GM13976 (cell line): ENCODE measurements around the gene PRDX4.

ENCODE experiments used
- DNase-seq: peaks from one replicate; pipeline ENCODE4 v3.0.0; 2012; ENCODE audit warnings: low spot score
- CTCF ChIP-seq: IDR thresholded peaks from 2 replicates; pipeline ENCODE4 v1.5.1; 2012; ENCODE audit warnings: borderline replicate concordance, mild to moderate bottlenecking; ENCODE audit not compliant: insufficient read depth; ENCODE audit errors: extremely low read depth, missing control alignments, control extremely low read depth
- in situ Hi-C: fragments of 300-500 bp; cut with MboI; formaldehyde crosslinking; loops from one replicate; pipeline ENCODE4 v1.12.0; 2022; ENCODE audit warnings: low sequenced_read_pairs, mixed read lengths, inconsistent platforms; ENCODE audit not compliant: unreplicated experiment

The PRDX4 gene

GRCh38 chrX:23699636-23700194, 32.4 kb downstream of the PRDX4 start:
- peak; percentile 46 for DNase-seq
- no peak for TF ChIP-seq CTCF
- in situ Hi-C loops = loop anchor here (25.0 kb wide), 1 partner anchor 538 kb away; no protein-coding TSS in a partner anchor

- in situ Hi-C loops = no loop called here
- no peak for DNase-seq
- TF ChIP-seq CTCF = no peak
Measured at GRCh38 chrX:23704673-23705206, 37.4 kb downstream of the PRDX4 start.

GRCh38 chrX:23705235-23705634, 37.9 kb downstream of the PRDX4 start:
- TF ChIP-seq CTCF = no peak
- in situ Hi-C loops = no loop called here
- no peak for DNase-seq

GRCh38 chrX:23720117-23720677, 52.9 kb downstream of the PRDX4 start:
- TF ChIP-seq CTCF = no peak
- no peak for DNase-seq
- in situ Hi-C loops = no loop called here

GRCh38 chrX:23726191-23726590, 58.9 kb downstream of the PRDX4 start:
- DNase-seq = no peak
- no peak for TF ChIP-seq CTCF
- in situ Hi-C loops = no loop called here

- no peak for TF ChIP-seq CTCF
- no peak for DNase-seq
- in situ Hi-C loops = no loop called here
Measured at GRCh38 chrX:23727206-23727605, 59.9 kb downstream of the PRDX4 start.

GRCh38 chrX:23729214-23729613, 61.9 kb downstream of the PRDX4 start:
- no peak for TF ChIP-seq CTCF
- no peak for DNase-seq
- in situ Hi-C loops = no loop called here
